Astrocyte of the cerebellum (primary cell): Measurements from ENCODE around the gene UMAD1.
"Not testable (repeated sequence)": the region's sequence is repeated elsewhere in the genome, so short reads cannot be mapped to it uniquely, and the experiment has no call there.

Experiments used
- DNase-seq: peaks from one replicate; pipeline ENCODE4 v3.0.0-alpha.2; 2011; ENCODE audit warnings: low read depth
- H3K4me3 ChIP-seq: 2 replicates; pipeline ENCODE4 v1.5.1; 2011; ENCODE audit warnings: mild to moderate bottlenecking, low read depth, low read length, moderate library complexity
- CTCF ChIP-seq: IDR thresholded peaks from 2 replicates; pipeline ENCODE4 v1.5.1; 2012; ENCODE audit warnings: low read length, low read depth, moderate library complexity, mild to moderate bottlenecking; ENCODE audit errors: missing control alignments
- in situ Hi-C: cut with HindIII; loops from 2 replicates; pipeline ENCODE4 v1.10.0; 2017; ENCODE audit warnings: low sequenced_read_pairs

The UMAD1 gene

GRCh38 chr7:7650682-7651206, 10.2 kb downstream of the UMAD1 start:
- no peak for TF ChIP-seq CTCF
- in situ Hi-C loops: no loop called here
- no peak for DNase-seq
- no peak overlapping the region for H3K4me3 ChIP-seq

- in situ Hi-C loops: no loop called here
- H3K4me3 ChIP-seq: no peak overlapping the region
- TF ChIP-seq CTCF: no peak
- DNase-seq: no peak
Measured at GRCh38 chr7:7651479-7651878, 10.9 kb downstream of the UMAD1 start.

- in situ Hi-C loops: no loop called here
- DNase-seq: no peak
- TF ChIP-seq CTCF: no peak
- no peak overlapping the region for H3K4me3 ChIP-seq
Measured at GRCh38 chr7:7652798-7653540, 12.4 kb downstream of the UMAD1 start.

- no peak overlapping the region for H3K4me3 ChIP-seq
- in situ Hi-C loops: no loop called here
- peak; percentile 52 for TF ChIP-seq CTCF
- no peak for DNase-seq
Measured at GRCh38 chr7:7653593-7654187, 13.1 kb downstream of the UMAD1 start.

- TF ChIP-seq CTCF: no peak
- in situ Hi-C loops: no loop called here
- no peak for DNase-seq
- no peak overlapping the region for H3K4me3 ChIP-seq
Measured at GRCh38 chr7:7654964-7655715, 14.6 kb downstream of the UMAD1 start.

GRCh38 chr7:7656459-7656858, 15.9 kb downstream of the UMAD1 start:
- H3K4me3 ChIP-seq, DNase-seq, in situ Hi-C loops: not testable (repeated sequence)
